COR-L47 (cell line): ENCODE results near the gene SLIT1.
A peak's percentile ranks its signal among the peaks of the same experiment; 100 is the strongest.

ENCODE experiments used
- DNase-seq: peaks from one replicate; lab custom pipeline; 2025; lab: John Stamatoyannopoulos, UW

The SLIT1 gene

DNA sequence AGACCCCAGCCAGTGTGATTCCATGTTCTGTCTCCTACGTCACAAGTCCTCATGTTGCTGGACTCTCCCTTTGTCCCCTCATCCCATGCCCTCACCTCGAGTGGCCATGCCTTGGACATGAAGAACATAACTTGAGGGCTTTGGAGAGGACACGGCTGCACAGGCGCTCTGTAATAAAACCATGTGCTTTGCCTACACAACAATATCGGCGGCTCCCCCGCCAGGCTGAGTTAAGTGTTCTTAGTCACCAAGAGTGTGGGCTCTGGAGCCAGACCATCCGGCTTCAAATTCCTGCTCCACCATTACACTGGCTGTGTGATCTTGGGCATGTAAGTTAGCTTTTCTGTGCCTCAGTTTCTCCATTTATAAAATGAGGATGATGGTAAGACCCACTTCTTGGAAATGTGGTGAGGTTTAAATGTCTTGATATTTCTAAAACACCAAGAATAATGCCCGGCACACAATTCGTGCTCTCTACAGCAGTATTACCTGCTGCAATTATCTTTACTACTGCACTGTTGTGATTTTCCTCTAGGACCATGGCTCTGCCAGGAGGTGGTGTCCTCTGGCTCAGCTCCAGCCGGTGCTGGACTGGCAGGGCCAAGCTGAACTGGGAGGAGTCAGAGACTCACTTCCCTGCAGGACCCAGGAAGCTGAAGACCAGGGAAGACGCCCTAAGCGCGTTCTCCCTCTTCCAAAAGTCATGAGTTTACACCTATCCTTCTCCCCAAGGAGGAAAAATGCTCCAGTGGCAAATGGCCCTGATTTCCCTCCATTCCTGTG, 15.7 kb downstream of the SLIT1 start:
- DNase-seq: peak; percentile 44

DNA sequence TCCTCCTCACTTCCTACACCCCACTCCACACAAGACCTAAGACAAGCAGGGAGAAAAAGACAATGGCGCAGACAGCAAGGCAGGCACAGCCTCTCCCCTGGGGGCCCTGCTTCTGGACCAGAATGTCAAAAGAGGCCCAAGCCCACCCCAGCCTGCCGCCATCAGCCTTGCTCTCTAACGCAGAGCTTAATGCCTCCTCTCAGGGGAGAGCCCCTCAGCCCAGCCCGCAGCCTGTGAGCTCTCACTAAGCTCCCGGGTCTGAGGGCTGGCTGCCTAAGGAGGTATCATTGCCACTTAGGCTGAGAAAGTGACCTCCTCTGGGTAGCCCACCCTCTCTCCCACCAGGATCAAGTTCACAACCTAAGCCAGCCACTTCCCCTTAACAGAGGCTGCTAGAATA, 16.7 kb downstream of the SLIT1 start:
- DNase-seq: no peak

- no peak for DNase-seq
These were observed 17.1 kb downstream of the SLIT1 start for GRCh38 chr10:97168645-97169044.

DNA sequence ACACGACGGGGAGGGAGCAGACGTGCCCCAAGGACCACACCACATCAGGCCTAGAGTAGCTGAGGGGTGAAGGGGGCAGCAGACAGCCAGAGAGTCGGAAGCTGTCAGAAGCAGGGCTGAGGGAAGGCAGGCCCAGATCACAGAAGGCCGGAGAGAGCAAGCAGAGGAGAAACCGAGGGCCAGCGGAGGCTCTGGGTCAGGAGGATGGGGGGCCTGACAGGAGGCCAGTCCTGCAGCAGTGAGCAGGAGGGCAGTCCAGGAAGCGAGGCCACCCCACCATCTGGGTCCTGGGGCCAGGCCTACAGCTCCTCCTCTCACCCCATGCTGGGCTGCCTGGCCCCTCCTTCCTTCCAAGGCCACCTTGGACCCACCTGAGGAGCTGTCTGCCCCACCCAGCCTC, 20.3 kb downstream of the SLIT1 start:
- DNase-seq: no peak

GRCh38 chr10:97163781-97164501, 21.8 kb downstream of the SLIT1 start:
- DNase-seq: no peak

GRCh38 chr10:97163181-97163580, 22.6 kb downstream of the SLIT1 start:
- DNase-seq: no peak

DNA sequence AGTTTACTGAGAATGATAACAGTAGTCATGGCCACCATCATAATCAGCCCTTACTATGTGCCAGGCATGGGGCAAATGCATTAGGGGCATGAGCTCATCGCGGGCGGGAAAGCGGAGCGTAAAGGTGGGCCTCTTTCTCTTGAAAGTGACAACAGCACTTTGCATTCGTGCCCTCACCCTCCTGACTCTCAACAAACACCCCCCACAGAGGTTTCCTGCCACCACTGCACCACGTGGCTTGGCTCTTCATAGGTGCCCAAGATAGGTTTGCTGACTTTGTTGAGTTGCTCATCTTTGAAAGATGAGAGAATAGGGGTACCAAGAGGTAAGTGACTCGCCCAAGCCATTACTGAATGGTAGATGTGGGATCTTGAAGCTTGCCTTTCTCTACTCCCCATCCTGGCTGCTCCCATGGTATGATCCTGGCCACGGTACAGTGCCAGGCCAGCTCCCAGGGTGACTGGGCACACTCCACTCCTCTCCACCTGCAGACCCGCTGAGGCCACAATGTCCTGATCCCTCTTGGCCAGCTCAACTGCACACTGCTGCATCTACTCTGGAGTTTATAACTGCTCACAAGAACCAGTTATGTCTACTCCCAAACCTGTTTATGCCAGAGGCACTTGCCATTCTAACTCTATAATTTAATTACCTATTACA, 26.0 kb downstream of the SLIT1 start:
- no peak for DNase-seq

DNA sequence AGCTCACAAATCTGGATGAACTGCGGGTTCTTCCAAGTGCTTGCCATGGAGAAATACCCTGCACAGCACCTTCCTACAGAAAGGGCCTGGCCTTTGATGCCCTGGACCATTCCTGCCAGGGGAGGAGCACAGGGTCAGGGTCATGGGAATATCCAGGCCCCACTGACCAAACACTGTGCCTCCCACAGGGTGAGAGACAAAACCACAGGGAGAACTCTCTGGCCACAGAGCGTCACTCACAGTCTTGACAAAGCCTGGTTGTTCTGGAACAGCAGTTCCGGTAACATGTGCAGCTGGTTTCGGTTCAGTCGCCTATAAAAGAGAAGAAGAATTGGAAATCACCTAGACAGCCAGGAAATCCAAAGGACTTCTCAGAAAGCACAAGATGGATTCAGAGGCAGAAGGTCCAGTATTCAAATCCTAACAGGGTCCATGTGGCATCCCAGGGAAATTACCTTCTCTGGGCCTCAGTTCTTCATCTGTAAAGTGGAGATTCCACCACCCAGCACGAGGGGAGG, 28.1 kb downstream of the SLIT1 start:
- no peak for DNase-seq

DNA sequence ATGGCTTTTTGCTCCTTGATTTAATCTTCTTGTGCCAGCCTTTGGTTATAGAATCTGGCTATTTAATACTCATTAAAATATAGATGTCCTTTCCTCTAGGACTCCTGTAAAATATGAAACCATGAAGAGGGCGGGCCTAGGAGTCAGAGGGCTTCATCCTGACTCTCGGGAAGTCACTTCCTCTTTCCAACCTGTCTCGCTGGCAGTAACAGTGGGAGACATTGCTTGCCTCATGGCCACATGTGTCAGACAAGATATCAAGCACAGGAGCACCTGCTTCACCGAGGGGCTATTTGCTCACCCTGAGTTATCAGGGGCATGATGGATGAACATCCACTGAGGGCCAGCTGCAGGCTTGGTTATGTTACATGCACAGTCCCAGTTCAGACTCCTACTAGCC, 31.0 kb downstream of the SLIT1 start:
- DNase-seq: no peak

DNA sequence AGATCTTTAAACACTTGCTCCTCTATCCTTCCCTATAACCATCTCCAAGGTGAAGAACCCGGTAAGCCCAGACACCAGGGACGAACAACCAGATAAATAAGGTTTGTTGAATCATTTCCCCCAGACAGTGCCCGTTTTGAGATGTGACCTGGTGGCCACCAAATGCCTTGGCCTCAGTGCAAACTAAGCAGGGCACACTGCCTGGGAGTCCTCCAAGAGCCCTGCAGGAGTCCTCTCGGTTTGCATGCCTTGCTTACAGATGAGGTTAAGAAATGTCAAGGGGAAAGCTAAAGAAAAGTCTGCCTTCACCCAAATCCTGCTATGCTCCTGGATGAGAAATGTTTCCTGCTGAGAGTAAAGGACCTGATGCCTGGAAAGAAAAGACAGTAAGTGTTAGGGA, 31.6 kb downstream of the SLIT1 start:
- no peak for DNase-seq

DNA sequence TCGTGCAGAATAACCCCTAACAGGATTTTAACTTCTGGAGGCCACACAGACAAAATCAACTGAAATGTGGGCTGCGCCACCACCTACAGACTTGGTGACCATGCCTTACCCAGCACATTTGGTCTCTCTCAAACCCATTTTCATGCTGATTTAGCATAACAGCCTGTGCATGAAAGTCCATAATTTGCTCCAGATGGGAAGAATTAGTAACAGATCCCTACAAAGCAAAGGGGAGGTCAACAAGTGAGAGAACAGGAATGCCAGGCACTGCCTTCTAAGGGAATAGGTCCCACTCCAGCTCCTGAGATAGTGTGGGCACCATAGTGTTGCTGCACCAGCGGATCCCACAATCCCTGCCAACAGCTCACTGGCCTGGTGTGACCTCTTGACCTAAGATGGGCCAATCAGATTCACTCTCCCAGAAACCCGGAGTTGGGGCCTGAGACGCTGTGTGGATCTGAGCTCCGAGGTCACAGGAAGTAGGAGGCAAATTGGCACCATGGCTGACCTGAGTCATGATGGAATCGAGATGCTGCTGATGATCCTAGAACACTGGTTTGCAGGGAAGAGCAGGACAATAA, 32.4 kb downstream of the SLIT1 start:
- DNase-seq: no peak

DNA sequence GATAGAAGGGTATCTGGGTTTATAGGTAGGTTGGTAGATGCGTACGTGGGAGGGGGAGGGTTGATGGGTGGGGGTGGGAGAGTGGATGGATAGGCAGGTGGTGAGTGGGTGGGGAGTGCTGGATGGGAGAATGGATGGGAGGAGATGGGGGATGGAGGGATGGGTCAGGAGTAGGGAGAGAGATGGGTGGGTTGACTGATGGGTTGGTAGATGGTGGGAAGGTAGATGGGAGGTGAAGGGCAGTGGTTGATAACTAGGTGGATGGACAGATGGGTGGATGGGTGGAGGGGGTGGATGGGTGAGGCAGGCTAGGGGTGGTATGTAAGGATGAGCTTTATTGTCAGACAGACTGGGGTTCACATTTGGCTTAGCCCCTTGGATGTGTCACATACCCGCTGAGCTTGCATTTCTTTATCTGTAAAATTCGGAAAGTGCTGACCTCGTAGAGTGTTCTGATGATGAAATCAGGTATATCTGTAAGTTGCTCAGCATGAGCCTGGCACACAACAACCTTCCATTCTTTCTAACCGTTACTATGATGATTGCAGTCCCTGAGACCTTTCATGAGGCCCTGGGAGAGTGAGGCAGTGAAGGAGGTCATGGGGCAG, 34.3 kb downstream of the SLIT1 start:
- no peak for DNase-seq

GRCh38 chr10:97150616-97151015, 35.1 kb downstream of the SLIT1 start:
- DNase-seq: no peak

- no peak for DNase-seq
These were observed 35.7 kb downstream of the SLIT1 start for GRCh38 chr10:97150013-97150595.

DNA sequence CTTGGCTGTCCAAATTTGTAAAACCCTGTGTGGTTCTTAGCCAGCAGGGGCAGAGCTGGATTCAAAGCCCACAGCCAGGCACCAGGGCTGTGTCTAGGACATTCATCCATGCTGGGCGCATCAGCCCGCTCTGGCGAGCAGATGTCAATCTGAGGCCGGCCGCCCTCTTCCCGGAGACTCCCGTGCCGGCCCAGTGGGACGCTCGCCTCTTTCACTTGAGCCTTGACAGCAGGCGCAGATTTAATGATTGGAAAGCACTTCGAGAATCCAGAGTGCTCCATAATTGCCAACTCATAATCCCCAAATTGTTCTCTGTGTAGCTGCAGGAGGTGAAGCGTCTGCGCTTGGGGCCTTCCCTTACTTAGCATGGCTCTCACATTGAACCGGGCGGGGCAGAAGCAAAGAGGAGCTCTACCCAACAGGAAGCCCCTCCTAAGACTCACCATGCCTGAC, 36.7 kb downstream of the SLIT1 start:
- DNase-seq: no peak

- DNase-seq: no peak
These were observed 41.5 kb downstream of the SLIT1 start for GRCh38 chr10:97144297-97144696.

DNA sequence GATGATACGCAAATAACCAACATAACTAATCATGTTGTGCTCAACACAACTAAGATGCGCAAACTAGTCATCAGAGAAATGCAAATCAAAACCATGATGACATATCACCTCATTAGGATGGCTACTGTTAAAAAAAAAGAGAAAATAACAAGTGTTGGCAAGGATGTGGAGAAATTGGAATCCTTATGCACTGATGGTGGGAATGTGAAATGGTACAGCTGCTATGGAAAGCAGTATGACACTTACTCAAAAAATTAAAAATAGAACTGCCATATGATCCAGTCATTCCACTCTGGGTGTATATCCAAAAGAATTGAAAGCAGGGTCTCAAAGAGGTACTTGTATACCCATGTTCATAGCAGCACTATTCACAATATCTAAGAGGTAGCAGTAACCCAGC, 42.9 kb downstream of the SLIT1 start:
- no peak for DNase-seq

DNA sequence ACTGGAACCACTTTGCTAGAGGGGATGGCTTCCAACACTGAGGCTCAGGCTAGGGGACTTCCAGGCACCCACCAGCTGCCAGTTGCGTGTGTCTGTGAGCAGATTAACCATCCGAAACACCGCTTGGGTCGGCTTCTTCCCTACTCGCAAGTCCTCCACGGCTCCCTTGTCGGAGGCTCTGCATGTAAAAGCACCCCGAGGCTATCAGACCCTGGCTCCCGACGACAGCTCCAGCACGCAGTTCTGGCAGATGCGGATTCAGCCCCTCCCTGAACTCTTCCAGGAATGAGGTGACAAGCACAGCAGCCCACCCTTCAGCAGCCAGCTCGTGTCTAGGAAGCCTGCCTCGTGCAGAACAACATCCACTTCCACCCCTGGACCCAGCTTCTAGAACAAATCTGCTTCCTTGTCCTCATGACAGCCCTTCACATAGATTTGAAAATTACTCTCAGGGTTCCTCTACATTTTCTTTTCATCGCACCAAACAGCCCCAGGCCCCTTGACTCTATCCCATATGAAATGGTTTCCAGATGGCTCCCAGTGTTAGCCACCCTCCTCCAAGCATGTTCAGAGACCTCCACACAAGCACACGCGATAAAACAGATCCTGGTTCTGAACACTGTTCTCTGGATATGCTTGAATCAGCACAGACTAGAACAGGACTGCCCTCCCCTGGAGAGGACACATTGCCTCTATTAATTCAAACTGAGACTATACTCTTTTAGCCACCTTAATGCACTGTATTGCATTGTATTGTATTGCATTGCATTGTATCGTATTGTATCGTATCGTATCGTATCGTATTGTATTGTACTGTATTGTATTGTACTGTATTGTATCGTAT, 44.6 kb downstream of the SLIT1 start:
- DNase-seq: no peak

DNA sequence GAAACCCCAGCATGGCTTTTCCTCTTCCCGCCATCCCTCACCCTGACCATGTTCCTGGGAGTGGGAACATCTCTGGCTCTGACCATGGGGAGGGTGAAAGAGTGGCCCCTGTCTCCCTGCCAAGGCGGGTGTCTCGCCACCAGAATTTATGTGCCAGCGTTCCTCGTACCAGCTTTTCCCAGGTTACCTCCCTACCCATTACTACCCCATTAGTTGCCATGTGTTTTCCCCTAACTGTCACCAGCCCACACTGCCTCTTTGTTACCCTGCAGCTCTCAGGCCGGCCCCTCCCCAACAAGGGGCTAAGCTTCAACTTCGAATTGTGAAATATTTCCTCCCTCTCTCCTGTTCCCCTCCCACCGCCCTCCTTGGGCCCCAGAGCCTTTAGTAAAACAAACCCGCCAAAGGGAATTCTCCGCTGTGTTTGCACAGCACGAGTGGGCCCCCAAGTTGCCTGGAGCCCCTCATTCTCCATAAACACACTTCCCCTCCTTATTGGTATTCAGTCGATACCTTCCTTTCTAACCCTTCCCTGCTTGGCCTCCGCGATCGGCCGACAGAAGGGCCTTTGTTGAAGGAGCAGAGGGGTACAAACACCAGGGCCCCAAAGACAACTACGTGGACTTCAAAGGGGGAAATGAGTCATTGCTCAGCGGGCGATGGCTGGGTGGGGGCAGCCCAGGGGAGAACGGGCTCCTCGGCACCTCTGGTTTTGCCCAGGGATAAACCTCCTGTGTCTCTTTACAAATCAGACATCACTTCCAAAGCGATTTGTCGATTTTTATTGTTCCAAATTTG, 45.5 kb downstream of the SLIT1 start:
- no peak for DNase-seq

- no peak for DNase-seq
These were observed 46.1 kb downstream of the SLIT1 start for GRCh38 chr10:97139651-97140048.
